Right ventricle myocardium inferior (tissue), 1 donor: ENCODE data around the gene OR13J1. TPM values are rescaled to one million over a fixed set of nuclear protein-coding genes. Genes with fewer than 3 reads are reported as not detected.

Experiments
- total RNA-seq: library from RNA; stranded (reverse); fragmentation: NEBNext Ultra II Directional; extraction: Animal tissue kit (Norgen Biotek cat#: 25700); gene quantifications from one replicate; pipeline ENCODE4 v1.2.1, GENCODE V29; 2021
- donor health status: DM: no; HTN: yes; CAD: no; lungs with severe emphysema.

Gene OR13J1
- total RNA-seq, 1 donor from 2014 or later, result not detected

Other genes with a start within 250 kb of the OR13J1 start
- not detected for gene SIT1, start 219.5 kb downstream of the OR13J1 start, total RNA-seq
- gene RMRP, start 212.4 kb downstream of the OR13J1 start, total RNA-seq, result 15,747 TPM
- 58.6 TPM for gene CCDC107, start 212.1 kb downstream of the OR13J1 start, total RNA-seq
- gene ARHGEF39, start 205.2 kb downstream of the OR13J1 start, total RNA-seq, result 0.22 TPM
- gene CA9, start 196.5 kb downstream of the OR13J1 start, total RNA-seq, result 0.30 TPM
- 1,163 TPM for gene TPM2, start 180.5 kb downstream of the OR13J1 start, total RNA-seq
- 255 TPM for gene TLN1, start 138.2 kb downstream of the OR13J1 start, total RNA-seq
- 23.5 TPM for gene CREB3, start 137.7 kb downstream of the OR13J1 start, total RNA-seq
- gene GBA2, start 121.2 kb downstream of the OR13J1 start, total RNA-seq, result 80.2 TPM
- gene RGP1, start 121.1 kb downstream of the OR13J1 start, total RNA-seq, result 29.0 TPM
- gene MSMP, start 116.1 kb downstream of the OR13J1 start, total RNA-seq, result not detected
- gene NPR2, start 78.8 kb downstream of the OR13J1 start, total RNA-seq, result 25.2 TPM
- 2.1 TPM for gene SPAG8, start 58.1 kb downstream of the OR13J1 start, total RNA-seq
- 72.7 TPM for gene HINT2, start 55.4 kb downstream of the OR13J1 start, total RNA-seq
- gene FAM221B, start 41.7 kb downstream of the OR13J1 start, total RNA-seq, result not detected
- 13.8 TPM for gene TMEM8B, start 41.2 kb downstream of the OR13J1 start, total RNA-seq
- 8.1 TPM for gene HRCT1, start 35.8 kb upstream of the OR13J1 start, total RNA-seq
- 9.6 TPM for gene SPAAR, start 39.1 kb upstream of the OR13J1 start, total RNA-seq
- not detected for gene OR2S2, start 87.8 kb upstream of the OR13J1 start, total RNA-seq
- 5.5 TPM for gene RECK, start 166.5 kb upstream of the OR13J1 start, total RNA-seq